Activated CD8-positive, alpha-beta memory T cell treated with anti-CD3 and anti-CD28 coated beads, Interleukin-2, amount 50 U/mL, for 1 hour (primary cell): Measurements from ENCODE around the gene MKRN2OS.

Experiments
- DNase-seq: peaks from one replicate; pipeline ENCODE4 v3.0.0-alpha.2; 2020; ENCODE audit errors: extremely low read depth

MKRN2OS gene

GRCh38 chr3:12545473-12545791, at the start of gene MKRN2OS:
MKRN2OS (minus strand) TSS chr3:12545499; CDS start chr3:12545464, 35 bp downstream.
- no peak for DNase-seq

- DNase-seq, result no peak
Measured at GRCh38 chr3:12593473-12593872, 48.2 kb upstream of the MKRN2OS start.

GRCh38 chr3:12591997-12592715, 46.9 kb upstream of the MKRN2OS start:
- DNase-seq, result no peak

- DNase-seq, result no peak
Measured at GRCh38 chr3:12591456-12591855, 46.2 kb upstream of the MKRN2OS start.

GRCh38 chr3:12590096-12590495, 44.8 kb upstream of the MKRN2OS start:
- no peak for DNase-seq

- DNase-seq, result no peak
Measured at GRCh38 chr3:12588039-12589009, 43.0 kb upstream of the MKRN2OS start.

GRCh38 chr3:12586403-12586802, 41.1 kb upstream of the MKRN2OS start:
- DNase-seq, result no peak

- no peak for DNase-seq
Measured at GRCh38 chr3:12585970-12586369, 40.7 kb upstream of the MKRN2OS start.

GRCh38 chr3:12585181-12585580, 39.9 kb upstream of the MKRN2OS start:
- DNase-seq, result no peak

- DNase-seq, result no peak
Measured at GRCh38 chr3:12584083-12584482, 38.8 kb upstream of the MKRN2OS start.

GRCh38 chr3:12583280-12583679, 38.0 kb upstream of the MKRN2OS start:
- DNase-seq, result no peak

GRCh38 chr3:12582730-12583129, 37.4 kb upstream of the MKRN2OS start:
- no peak for DNase-seq

GRCh38 chr3:12579905-12580304, 34.6 kb upstream of the MKRN2OS start:
- no peak for DNase-seq

- no peak for DNase-seq
Measured at GRCh38 chr3:12579456-12579855, 34.2 kb upstream of the MKRN2OS start.

- DNase-seq, result no peak
Measured at GRCh38 chr3:12578742-12579141, 33.4 kb upstream of the MKRN2OS start.

- DNase-seq, result no peak
Measured at GRCh38 chr3:12577379-12577778, 32.1 kb upstream of the MKRN2OS start.

GRCh38 chr3:12574661-12575060, 29.4 kb upstream of the MKRN2OS start:
- no peak for DNase-seq

GRCh38 chr3:12574131-12574530, 28.8 kb upstream of the MKRN2OS start:
- DNase-seq, result no peak

- DNase-seq, result no peak
Measured at GRCh38 chr3:12571986-12572385, 26.7 kb upstream of the MKRN2OS start.

- DNase-seq, result no peak
Measured at GRCh38 chr3:12569836-12570235, 24.5 kb upstream of the MKRN2OS start.

GRCh38 chr3:12568747-12569146, 23.4 kb upstream of the MKRN2OS start:
- DNase-seq, result no peak

GRCh38 chr3:12566976-12567375, 21.7 kb upstream of the MKRN2OS start:
- no peak for DNase-seq

GRCh38 chr3:12562451-12562850, 17.2 kb upstream of the MKRN2OS start:
- DNase-seq, result no peak
